GM18870 (cell line): ENCODE results near the gene ZC4H2.
"Not testable (repeated sequence)": the region's sequence is repeated elsewhere in the genome, so short reads cannot be mapped to it uniquely, and the experiment has no call there.

Experiments
- ATAC-seq: cut with Tn5 transposase; IDR thresholded peaks from one replicate; pipeline ENCODE4 v1.9.1; 2021; ENCODE audit warnings: moderate library complexity; ENCODE audit not compliant: unreplicated experiment

The ZC4H2 gene

GRCh38 chrX:64975989-64976672, at the start of gene ZC4H2:
Gene ZC4H2 (minus strand): TSS chrX:64976450. CDS start chrX:64976377, 73 bp downstream.
- ATAC-seq, result peak; percentile 96

GRCh38 chrX:65017451-65017850, 41.2 kb upstream of the ZC4H2 start:
- ATAC-seq, result no peak

- ATAC-seq, result no peak
Measured at GRCh38 chrX:65014230-65014629, 38.0 kb upstream of the ZC4H2 start.

- no peak for ATAC-seq
Measured at GRCh38 chrX:65009459-65009858, 33.2 kb upstream of the ZC4H2 start.

GRCh38 chrX:65002208-65002607, 26.0 kb upstream of the ZC4H2 start:
- ATAC-seq, result not testable (repeated sequence)

- ATAC-seq, result no peak
Measured at GRCh38 chrX:64996805-64997204, 20.6 kb upstream of the ZC4H2 start.

GRCh38 chrX:64994131-64994798, 18.0 kb upstream of the ZC4H2 start:
- no peak for ATAC-seq

- no peak for ATAC-seq
Measured at GRCh38 chrX:64977830-64978229, 1.6 kb upstream of the ZC4H2 start.

- ATAC-seq, result no peak
Measured at GRCh38 chrX:64977051-64977450, 801 bp upstream of the ZC4H2 start.

- peak; percentile 30 for ATAC-seq
Measured at GRCh38 chrX:64976673-64977040, 407 bp upstream of the ZC4H2 start.

- ATAC-seq, result peak; percentile 29
Measured at GRCh38 chrX:64975491-64975890, 759 bp downstream of the ZC4H2 start.

- no peak for ATAC-seq
Measured at GRCh38 chrX:64925480-64925879, 50.8 kb downstream of the ZC4H2 start.

- ATAC-seq, result no peak
Measured at GRCh38 chrX:64908121-64908520, 68.1 kb downstream of the ZC4H2 start.

- peak; percentile 81 for ATAC-seq
Measured at GRCh38 chrX:64894454-64895038, 81.7 kb downstream of the ZC4H2 start.

- ATAC-seq, result no peak
Measured at GRCh38 chrX:64885850-64886249, 90.4 kb downstream of the ZC4H2 start.

- not testable (repeated sequence) for ATAC-seq
Measured at GRCh38 chrX:64878709-64879108, 97.5 kb downstream of the ZC4H2 start.

GRCh38 chrX:64867217-64867616, 109.0 kb downstream of the ZC4H2 start:
- ATAC-seq, result no peak
